NCI-H526 treated with DMSO at 0.1 percent for 48 hours (cell line): ENCODE data around the gene MXD4.

Experiments used
- DNase-seq: peaks from one replicate; lab custom pipeline; 2025; lab: John Stamatoyannopoulos, UW

The MXD4 gene

DNA sequence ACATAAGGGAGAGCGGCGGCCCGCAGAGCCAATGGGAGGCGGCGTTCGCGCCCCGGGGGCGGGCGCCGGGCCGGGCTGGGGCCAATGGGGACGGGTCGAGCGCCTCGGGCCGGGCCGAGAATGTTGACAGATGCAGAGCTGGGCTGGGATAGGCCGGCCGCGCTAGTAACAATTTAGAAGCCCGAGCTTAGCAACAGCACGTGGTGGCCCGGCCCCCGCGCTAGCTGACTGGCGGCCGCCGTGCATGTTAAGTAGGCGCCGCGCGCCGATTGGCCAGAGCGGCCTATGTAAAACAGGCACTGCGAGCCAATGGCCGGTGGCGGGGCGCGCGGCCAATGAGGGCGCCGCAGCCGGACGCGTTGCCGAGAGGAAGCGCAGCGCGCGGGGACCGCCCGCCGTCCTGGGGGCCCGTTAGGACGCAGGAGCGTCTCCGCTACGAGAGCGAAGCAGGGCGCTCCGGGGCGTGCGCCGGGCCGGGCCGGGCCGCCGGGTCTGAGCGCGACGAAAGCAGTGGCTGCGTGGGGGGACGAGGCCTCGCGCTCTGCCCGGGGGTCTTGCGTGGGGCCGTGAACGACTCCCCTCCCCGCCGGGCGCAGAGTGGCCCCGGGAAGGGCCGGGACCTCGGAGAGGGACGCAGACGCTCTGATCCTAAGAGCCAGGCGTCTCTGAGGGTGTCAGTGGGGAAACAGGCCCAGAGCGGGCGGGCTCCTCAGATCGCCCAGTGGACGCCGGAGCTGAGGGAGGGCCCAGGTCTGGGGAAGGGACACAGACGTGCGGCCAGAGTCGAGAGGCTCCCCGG lies 435 bp upstream of the MXD4 start:
- DNase-seq = peak; percentile 98

DNA sequence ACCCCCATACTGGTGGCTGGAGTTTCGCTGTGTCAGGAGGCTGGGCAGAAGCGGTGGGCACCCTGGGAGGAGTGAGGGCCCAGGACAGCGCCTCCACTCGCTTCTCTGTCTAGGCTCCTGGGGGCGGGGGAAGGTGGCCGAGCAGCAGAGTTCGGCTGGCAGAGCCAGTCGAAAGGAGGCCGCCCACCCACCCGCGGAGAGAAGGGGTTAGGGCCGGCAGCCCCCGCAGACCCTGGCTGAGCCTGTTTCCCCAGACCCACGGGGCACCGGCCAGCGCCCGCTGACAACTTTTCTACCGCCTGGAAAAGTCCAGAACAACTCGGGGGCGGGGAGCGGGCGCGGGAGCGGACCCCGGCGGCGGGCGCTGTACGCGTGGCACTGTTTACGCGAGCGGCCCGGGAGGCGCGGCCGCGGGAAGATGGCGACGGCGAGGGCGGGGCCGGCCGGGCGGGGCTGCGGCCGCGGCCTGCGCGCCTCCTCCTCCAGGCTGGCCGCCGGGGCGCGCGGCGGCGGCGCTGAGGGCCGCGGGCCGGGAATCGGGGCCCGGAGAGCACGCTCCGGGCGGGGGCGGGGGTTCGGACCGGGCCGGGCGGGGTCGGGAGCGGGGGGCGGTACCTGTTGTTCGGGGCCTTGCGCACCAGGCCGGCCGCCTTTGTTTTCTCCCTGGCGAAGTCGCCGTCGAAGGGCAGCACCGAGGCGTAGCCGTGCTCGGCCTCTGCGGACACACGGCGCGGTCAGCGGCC lies 628 bp downstream of the MXD4 start:
- DNase-seq = no peak

GRCh38 chr4:2260344-2261109 lies 1.4 kb downstream of the MXD4 start:
- no peak for DNase-seq

- DNase-seq = no peak
Measured at GRCh38 chr4:2259541-2260343, 2.2 kb downstream of the MXD4 start.

DNA sequence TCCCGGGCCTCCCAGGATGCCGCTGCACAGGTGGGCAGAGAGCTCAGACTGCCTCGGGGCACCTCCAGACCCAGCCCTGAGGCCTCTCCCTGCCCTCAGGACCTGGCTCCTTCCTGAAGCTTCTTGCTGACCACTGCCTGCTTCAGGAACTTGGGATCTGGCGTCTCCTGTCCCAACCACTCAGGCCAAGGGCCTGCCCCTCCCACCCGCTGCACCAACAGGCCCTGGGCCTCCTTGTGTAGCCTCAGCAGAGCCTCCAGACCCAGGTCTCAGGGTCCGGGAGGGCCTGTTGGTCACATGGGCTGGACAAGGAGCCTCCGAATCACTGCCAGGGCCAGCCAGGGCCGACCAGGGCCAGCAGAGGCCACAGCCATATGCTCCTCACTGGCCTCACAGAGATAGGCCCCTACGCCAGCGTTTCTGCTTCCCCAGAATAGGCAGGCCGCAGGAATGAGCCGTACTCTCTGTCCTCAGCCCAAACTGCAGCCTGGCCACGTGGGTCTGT lies 2.8 kb downstream of the MXD4 start:
- no peak for DNase-seq

DNA sequence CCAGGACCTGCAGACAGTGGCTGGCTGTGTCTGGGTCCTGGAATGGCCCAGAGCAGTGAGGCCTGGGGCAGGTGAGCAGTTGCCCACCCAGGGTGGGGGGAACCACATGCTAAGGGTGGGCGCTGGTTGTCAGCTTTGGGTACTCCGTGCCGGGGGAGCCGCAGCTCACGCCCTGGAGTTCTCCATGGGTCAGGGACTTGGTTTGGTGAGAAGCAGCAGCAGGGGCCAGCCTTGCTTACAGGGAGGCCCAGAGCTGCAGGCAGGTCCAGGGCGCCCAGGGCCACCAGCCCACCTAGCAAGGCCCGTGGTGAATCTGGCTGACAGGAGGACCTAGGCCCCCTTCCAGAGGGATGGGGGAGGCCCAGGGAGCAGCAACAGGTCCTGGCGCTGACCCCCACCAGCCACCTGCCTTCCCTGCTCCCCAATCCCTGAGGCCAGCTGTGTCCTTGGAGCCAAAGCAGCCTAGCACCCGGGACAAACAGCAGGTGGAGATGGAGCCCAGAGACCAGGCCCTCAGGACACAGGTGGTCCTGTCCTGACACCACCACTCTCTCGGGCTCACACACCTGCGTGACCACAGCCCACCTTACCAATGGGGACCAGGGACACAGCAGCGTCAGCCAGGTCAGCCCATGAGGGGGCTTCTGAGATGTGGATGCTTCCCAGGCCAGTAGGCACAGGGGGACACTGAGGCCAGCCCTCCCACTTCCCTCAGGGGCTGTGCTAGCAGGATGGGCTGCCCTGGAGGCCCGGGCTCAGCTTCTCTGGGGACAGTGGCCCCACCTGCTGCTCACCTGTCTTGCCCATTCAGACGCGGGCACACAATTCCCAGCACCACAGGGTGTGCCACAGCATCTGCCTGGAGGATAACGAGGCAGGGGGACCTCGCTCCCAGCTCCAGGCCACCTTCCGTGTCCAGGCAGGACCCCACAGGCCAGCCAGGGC lies 3.5 kb downstream of the MXD4 start:
- no peak for DNase-seq

DNA sequence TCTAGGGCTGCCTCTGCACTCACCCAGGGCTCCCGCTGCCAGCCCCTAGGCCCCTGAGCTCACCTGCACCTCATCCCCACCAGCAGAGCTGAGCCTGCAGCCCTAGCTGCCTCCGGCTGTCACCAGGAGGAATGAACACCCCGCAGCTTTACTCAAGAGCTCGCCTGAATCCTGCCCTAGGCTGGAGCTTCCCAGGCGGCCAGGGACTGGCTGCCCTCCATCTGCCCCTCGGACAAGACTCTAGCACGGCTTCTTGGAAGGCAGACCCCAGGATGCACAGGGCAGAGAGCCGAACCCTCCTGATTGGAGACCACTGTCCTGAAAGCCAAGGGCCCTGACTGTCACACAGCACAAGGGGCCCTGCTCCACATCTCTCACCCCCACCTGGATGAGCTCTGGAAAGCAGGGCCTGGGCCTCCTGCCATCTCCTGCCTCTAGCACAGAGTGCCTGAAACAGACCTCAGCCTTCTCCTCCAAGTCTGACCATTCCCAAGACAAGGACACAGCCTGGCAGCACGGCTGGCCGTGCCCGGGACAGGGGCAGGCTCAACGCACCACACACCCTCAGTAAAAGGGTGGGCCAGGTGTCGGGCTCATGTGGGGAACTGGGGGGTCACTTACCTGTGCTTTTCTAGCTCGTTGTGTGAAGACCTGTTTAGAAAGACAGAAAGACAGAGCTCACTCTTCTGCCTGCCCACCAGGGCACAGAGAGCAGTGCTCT lies 4.4 kb downstream of the MXD4 start:
- no peak for DNase-seq

- no peak for DNase-seq
Measured at GRCh38 chr4:2256781-2257191, 5.1 kb downstream of the MXD4 start.

DNA sequence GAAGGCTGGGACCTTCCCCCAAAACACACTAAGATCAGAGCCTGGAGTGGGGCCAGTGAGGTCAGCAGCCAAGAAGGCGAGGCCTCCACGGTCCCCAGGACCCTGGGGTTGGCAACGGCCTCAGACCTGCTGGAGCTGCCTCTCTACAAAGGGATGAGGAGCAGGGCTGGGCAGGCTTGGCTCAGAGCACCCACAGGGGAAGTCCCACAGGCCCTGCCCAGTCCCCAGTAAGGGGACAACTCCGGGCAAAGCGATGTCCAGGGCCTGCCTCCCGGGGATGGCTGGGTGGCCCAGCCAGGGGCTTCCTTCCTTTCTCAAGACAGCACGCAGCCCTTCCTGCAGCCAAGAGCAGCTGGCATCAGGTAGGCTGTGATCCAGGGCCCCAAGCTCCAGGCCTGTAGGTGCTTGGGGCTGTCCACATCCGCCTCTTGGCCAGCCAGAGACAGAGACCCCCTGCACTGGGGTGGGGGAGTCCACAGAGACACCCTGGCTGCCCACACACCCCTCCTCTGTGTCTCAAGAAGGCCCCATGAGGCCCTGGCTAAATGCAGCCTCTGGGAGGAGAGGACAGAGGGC lies 5.7 kb downstream of the MXD4 start:
- no peak for DNase-seq

DNA sequence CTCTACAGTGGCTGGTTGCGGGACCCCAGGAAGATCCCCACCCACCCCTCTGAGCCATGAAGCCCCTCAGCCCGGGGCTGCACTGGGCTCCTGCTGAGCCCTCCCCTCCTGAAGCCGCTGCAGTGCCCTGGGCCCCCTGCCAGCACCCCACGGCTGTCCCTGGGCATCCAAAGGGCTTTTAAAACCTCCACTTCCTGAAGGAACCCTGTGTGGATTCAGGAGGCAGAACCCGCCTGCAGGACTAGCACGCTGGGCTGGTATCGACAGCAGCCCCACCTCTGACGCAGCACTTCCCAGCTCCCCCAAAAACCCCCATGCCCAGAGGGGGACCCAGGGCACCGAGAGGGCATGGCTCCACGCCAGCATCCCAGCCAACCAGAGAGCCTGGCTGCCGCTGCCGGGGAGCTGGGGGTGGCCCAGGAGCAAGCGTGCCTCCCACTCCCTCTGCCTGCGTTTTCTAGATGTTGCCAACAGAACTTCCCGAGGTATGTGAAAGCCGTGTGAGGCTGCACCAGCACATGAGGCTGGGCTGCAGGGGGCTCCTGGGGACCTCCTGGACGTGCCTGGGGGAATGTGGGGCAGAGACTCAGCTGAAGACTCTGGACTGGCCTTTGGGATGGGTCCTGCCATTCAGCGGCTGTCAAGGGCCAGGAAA lies 6.3 kb downstream of the MXD4 start:
- DNase-seq = no peak

GRCh38 chr4:2254665-2255500 lies 7.0 kb downstream of the MXD4 start:
- no peak for DNase-seq

DNA sequence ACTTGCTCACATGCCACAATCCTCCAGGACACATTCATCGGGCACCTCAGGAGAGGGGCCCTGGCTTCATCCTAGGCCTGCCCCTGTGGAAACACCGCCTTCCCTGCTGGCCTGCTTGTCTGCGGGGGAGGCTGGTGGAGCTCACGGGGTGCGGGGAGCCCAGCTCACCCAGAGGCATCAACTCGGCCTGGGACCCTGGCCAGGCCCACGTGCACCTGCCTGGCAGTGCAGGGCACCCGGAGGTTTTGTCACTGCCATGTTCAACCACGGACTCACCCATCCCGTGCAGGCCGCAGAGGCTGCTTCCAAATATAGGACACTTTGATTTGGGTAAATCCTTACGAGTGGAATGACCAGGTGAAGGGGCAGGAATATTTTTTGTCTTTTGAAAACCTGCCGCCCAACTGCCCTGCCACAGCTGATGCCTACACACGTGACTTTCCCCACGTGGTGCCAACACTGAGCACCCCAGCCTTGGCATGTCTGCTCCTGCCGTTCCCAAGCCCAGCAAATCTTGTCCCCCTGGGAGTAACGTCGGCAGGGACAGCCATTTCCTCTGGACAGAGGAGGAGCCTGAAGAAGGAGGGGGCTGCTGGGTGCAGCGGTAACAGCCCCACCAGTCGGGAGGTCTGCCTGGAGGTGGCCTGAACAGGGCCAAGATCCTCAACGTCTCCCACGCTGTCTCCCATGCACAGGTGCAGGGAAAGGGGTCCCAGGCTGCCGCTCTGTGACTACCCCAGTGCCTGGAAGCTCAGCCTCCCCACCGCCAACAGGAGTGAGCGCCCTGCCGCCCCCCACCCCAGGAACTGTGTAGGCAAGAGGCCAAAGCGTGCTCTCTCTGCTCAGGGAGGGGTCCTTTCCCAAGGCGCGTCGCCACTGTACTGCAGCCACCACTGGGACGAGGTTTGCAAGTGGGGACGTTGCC lies 8.5 kb downstream of the MXD4 start:
- DNase-seq = no peak

GRCh38 chr4:2252530-2253091 lies 9.3 kb downstream of the MXD4 start:
- DNase-seq = no peak

GRCh38 chr4:2251795-2252529 lies 9.9 kb downstream of the MXD4 start:
- DNase-seq = no peak

DNA sequence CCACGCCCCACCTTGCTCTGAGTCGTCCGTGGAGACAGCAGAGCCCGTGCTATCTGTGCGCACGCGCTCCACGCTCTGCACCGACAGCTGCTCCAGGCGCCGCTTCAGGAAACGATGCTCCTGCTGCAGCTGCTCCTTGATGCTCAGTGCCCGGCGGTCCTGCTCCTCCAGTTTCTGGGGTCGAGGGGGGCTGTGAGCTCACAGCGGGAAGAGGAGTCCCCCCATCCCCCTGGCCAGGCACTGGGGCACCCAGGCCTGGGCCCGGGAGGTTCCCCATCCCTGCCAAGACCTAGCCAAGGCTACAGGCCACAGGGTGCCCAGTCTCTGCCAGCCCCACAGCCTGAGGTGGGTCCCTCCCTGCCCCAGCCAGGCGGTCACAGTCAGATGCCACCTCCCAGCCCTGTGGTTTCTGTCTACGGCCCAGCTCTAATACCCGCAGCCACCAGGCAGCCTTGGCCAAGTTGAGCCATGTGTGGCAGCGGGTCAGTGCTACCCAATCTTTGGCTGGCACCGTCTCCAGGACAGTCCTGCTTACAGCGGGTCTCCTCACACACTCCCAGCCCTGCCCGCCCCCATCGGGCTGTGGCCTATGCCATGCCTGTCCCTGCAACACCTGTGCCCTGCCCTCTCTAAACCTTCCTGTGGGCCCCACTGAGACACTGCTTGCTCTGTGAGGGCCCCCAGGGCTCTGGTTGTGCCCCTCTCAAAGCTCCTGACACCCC lies 10.7 kb downstream of the MXD4 start:
- DNase-seq = no peak
